Activated naive CD8-positive, alpha-beta T cell treated with anti-CD3 and anti-CD28 coated beads, Interleukin-2, amount 50 U/mL, for 24 hours (primary cell): ENCODE measurements around the gene GAREM1.
A peak's percentile ranks its signal among the peaks of the same experiment; 100 is the strongest.

Source experiments
- ATAC-seq: fragments of 150-1000 bp; cut with Tn5 transposase; one replicate; pipeline ENCODE4 v1.10.0; 2021
- DNase-seq: peaks from one replicate; pipeline ENCODE4 v3.0.0; 2021
- H3K27ac Mint-ChIP-seq: one replicate; pipeline ENCODE4 v1.8.0; 2021; ENCODE audit warnings: mild to moderate bottlenecking, mixed read lengths
- H3K27me3 Mint-ChIP-seq: one replicate; pipeline ENCODE4 v1.8.0; 2021; ENCODE audit warnings: mixed read lengths
- H3K36me3 Mint-ChIP-seq: one replicate; pipeline ENCODE4 v1.8.0; 2021; ENCODE audit warnings: low read depth, mixed read lengths
- H3K4me1 Mint-ChIP-seq: one replicate; pipeline ENCODE4 v1.8.0; 2021; ENCODE audit warnings: mixed read lengths
- H3K4me3 Mint-ChIP-seq: one replicate; pipeline ENCODE4 v1.8.0; 2021; ENCODE audit warnings: mild to moderate bottlenecking, moderate library complexity, mixed read lengths
- H3K9me3 Mint-ChIP-seq: one replicate; pipeline ENCODE4 v1.8.0; 2021; ENCODE audit warnings: mixed read lengths

The GAREM1 gene

GRCh38 chr18:32469691-32470459 lies 807 bp downstream of the GAREM1 start:
- peak; percentile 4 for DNase-seq
- peaks cover 63% of the 10 kb centered on the region for H3K27me3 Mint-ChIP-seq

GRCh38 chr18:32469190-32469651 lies 1.5 kb downstream of the GAREM1 start:
- no peaks in the 10 kb centered on the region for H3K9me3 Mint-ChIP-seq
- H3K4me1 Mint-ChIP-seq, result peaks cover 23% of the 10 kb centered on the region
- peak; percentile 1 for DNase-seq
- ATAC-seq, result no peak
- peaks cover 3% of the 10 kb centered on the region for H3K36me3 Mint-ChIP-seq
- peak overlapping the region; percentile 65 for H3K4me3 Mint-ChIP-seq
- H3K27me3 Mint-ChIP-seq, result peaks cover 66% of the 10 kb centered on the region
- no peak overlapping the region for H3K27ac Mint-ChIP-seq

More at GRCh38 chr18:32469691-32470459, 807 bp downstream of the GAREM1 start:
- no peak for ATAC-seq
- Mint-ChIP-seq H3K9me3 (no peaks in the 10 kb centered on the region), H3K4me1 (peaks cover 23% of the 10 kb centered on the region), H3K36me3 (peaks cover 2% of the 10 kb centered on the region), H3K4me3 (peak overlapping the region; percentile 65), H3K27ac (no peak overlapping the region)

GRCh38 chr18:32468147-32468845 lies 2.4 kb downstream of the GAREM1 start:
- no peak for ATAC-seq
- peaks cover 63% of the 10 kb centered on the region for H3K27me3 Mint-ChIP-seq
- DNase-seq, result no peak
- H3K36me3 Mint-ChIP-seq, result peaks cover 3% of the 10 kb centered on the region
- H3K4me3 Mint-ChIP-seq, result no peak overlapping the region
- no peak overlapping the region for H3K27ac Mint-ChIP-seq
- no peaks in the 10 kb centered on the region for H3K9me3 Mint-ChIP-seq
- peaks cover 23% of the 10 kb centered on the region for H3K4me1 Mint-ChIP-seq

- H3K27me3 Mint-ChIP-seq, result peaks cover 36% of the 10 kb centered on the region
- H3K9me3 Mint-ChIP-seq, result no peaks in the 10 kb centered on the region
- no peak for ATAC-seq
- DNase-seq, result no peak
- H3K36me3 Mint-ChIP-seq, result peaks cover 1% of the 10 kb centered on the region
- H3K27ac Mint-ChIP-seq, result no peak overlapping the region
- no peaks in the 10 kb centered on the region for H3K4me1 Mint-ChIP-seq
- no peak overlapping the region for H3K4me3 Mint-ChIP-seq
Observed at GRCh38 chr18:32461709-32462272, 8.9 kb downstream of the GAREM1 start.

GRCh38 chr18:32460171-32460731 lies 10.4 kb downstream of the GAREM1 start:
- peaks cover 1% of the 10 kb centered on the region for H3K36me3 Mint-ChIP-seq
- H3K9me3 Mint-ChIP-seq, result no peaks in the 10 kb centered on the region
- no peak for DNase-seq
- no peak overlapping the region for H3K27ac Mint-ChIP-seq
- no peak for ATAC-seq
- peaks cover 33% of the 10 kb centered on the region for H3K27me3 Mint-ChIP-seq
- H3K4me1 Mint-ChIP-seq, result no peaks in the 10 kb centered on the region
- no peak overlapping the region for H3K4me3 Mint-ChIP-seq

GRCh38 chr18:32459361-32460101 lies 11.2 kb downstream of the GAREM1 start:
- Mint-ChIP-seq H3K4me1 (no peaks in the 10 kb centered on the region), H3K4me3 (no peak overlapping the region), H3K36me3 (peaks cover 1% of the 10 kb centered on the region), H3K9me3 (no peaks in the 10 kb centered on the region), H3K27ac (no peak overlapping the region), H3K27me3 (peaks cover 29% of the 10 kb centered on the region)
- ATAC-seq, result no peak
- no peak for DNase-seq

- H3K4me3 Mint-ChIP-seq, result no peak overlapping the region
- H3K9me3 Mint-ChIP-seq, result no peaks in the 10 kb centered on the region
- ATAC-seq (no peak), DNase-seq (no peak)
- no peak overlapping the region for H3K27ac Mint-ChIP-seq
- H3K27me3 Mint-ChIP-seq, result peaks cover 19% of the 10 kb centered on the region
- no peaks in the 10 kb centered on the region for H3K36me3 Mint-ChIP-seq
- no peaks in the 10 kb centered on the region for H3K4me1 Mint-ChIP-seq
Observed at GRCh38 chr18:32455361-32455760, 15.3 kb downstream of the GAREM1 start.

GRCh38 chr18:32454593-32454992 lies 16.1 kb downstream of the GAREM1 start:
- Mint-ChIP-seq H3K4me3 (no peak overlapping the region), H3K27me3 (peaks cover 18% of the 10 kb centered on the region), H3K9me3 (no peaks in the 10 kb centered on the region), H3K27ac (no peak overlapping the region), H3K36me3 (no peaks in the 10 kb centered on the region), H3K4me1 (no peaks in the 10 kb centered on the region)
- DNase-seq, result no peak
- ATAC-seq, result no peak

- Mint-ChIP-seq H3K27ac (no peak overlapping the region), H3K36me3 (no peaks in the 10 kb centered on the region)
Observed at GRCh38 chr18:32450874-32451273, 19.8 kb downstream of the GAREM1 start.

GRCh38 chr18:32450026-32450691 lies 20.5 kb downstream of the GAREM1 start:
- Mint-ChIP-seq H3K27me3 (peaks cover 8% of the 10 kb centered on the region), H3K36me3 (no peaks in the 10 kb centered on the region), H3K27ac (no peak overlapping the region), H3K9me3 (no peaks in the 10 kb centered on the region), H3K4me3 (no peak overlapping the region), H3K4me1 (no peaks in the 10 kb centered on the region)
- ATAC-seq (no peak), DNase-seq (no peak)

More at GRCh38 chr18:32450874-32451273, 19.8 kb downstream of the GAREM1 start:
- no peak for DNase-seq
- ATAC-seq, result no peak
- Mint-ChIP-seq H3K27me3 (peaks cover 8% of the 10 kb centered on the region), H3K4me1 (no peaks in the 10 kb centered on the region), H3K9me3 (no peaks in the 10 kb centered on the region), H3K4me3 (no peak overlapping the region)

GRCh38 chr18:32446780-32447179 lies 23.9 kb downstream of the GAREM1 start:
- DNase-seq (no peak), ATAC-seq (no peak)
- peaks cover 2% of the 10 kb centered on the region for H3K27me3 Mint-ChIP-seq
- no peaks in the 10 kb centered on the region for H3K9me3 Mint-ChIP-seq
- no peak overlapping the region for H3K4me3 Mint-ChIP-seq
- H3K27ac Mint-ChIP-seq, result no peak overlapping the region
- H3K4me1 Mint-ChIP-seq, result no peaks in the 10 kb centered on the region
- H3K36me3 Mint-ChIP-seq, result no peaks in the 10 kb centered on the region

- Mint-ChIP-seq H3K4me3 (no peak overlapping the region), H3K9me3 (no peaks in the 10 kb centered on the region), H3K27me3 (peaks cover 2% of the 10 kb centered on the region), H3K27ac (no peak overlapping the region), H3K36me3 (no peaks in the 10 kb centered on the region), H3K4me1 (no peaks in the 10 kb centered on the region)
- DNase-seq, result no peak
- ATAC-seq, result no peak
Observed at GRCh38 chr18:32445846-32446245, 24.8 kb downstream of the GAREM1 start.

GRCh38 chr18:32443706-32444215 lies 26.9 kb downstream of the GAREM1 start:
- no peaks in the 10 kb centered on the region for H3K4me1 Mint-ChIP-seq
- no peak overlapping the region for H3K4me3 Mint-ChIP-seq
- ATAC-seq (no peak), DNase-seq (no peak)
- H3K27me3 Mint-ChIP-seq, result peaks cover 8% of the 10 kb centered on the region
- H3K36me3 Mint-ChIP-seq, result no peaks in the 10 kb centered on the region
- no peaks in the 10 kb centered on the region for H3K9me3 Mint-ChIP-seq
- H3K27ac Mint-ChIP-seq, result no peak overlapping the region
